Measurements from ENCODE around the gene KRT35. TPM values are rescaled to one million over a fixed set of nuclear protein-coding genes. Genes with fewer than 3 reads are reported as not detected.

KRT35 gene
- total and polyA plus RNA-seq, 2 donors (not counting 3 experiments of a cell fraction or from before 2014, with no cell fraction given), result not detected

DNA sequence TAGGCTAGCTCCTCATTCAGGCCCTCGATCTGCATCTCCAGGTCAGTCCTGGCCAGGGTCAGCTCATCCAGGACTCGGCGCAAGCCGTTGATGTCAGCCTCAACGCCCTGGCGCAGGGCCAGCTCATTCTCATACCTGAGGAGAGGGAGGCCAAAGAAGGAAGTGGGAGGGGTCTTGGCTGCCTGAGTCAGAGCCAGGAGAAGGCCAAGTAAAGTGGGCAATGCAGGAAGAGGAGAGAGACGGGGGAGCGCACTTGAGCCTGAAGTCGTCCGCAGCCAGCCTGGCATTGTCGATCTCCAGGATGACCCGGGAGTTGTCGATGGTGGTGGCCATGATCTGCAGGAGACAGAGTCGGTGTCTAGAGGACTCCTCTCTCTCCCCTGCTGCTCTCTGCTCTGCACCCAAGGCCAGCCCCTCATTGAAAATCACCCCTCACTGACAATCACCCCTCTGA, 35.9 kb upstream of the KRT35 start:
- Histone ChIP-seq H3K79me2 (ENCODE audit: control insufficient read depth, insufficient read depth, low read length) (no peaks in the 10 kb centered on the region), H3K27me3 (ENCODE audit: control insufficient read depth in 2 of 2, insufficient read depth in 2 of 2, low read length in 2 of 2) (no peaks in the 10 kb centered on the region), H3K4me1 (ENCODE audit: control insufficient read depth, extremely low read depth, insufficient read depth, low read length) (peaks cover 11% of the 10 kb centered on the region), H3K27ac (ENCODE audit: insufficient read depth, low read depth, low read length) (no peak overlapping the region), H3K9ac (replicated peaks; ENCODE audit: extremely low read depth, insufficient read depth, low read length) (no peak overlapping the region), H4K20me1 (replicated peaks; ENCODE audit: control insufficient read depth, extremely low read depth, insufficient read depth, low read length) (no peaks in the 10 kb centered on the region), H2AFZ (ENCODE audit: low read depth, low read length) (no peak overlapping the region), H3K4me2 (ENCODE audit: insufficient read depth, low read length) (no peak overlapping the region), H3K4me3 (replicated peaks in 1 of 3; ENCODE audit: insufficient read depth in 1 of 3, low read depth in 1 of 3, low read length in 3 of 3) (no peak overlapping the region), H3K36me3 (ENCODE audit: control insufficient read depth in 2 of 2, extremely low read depth in 1 of 2, insufficient read depth in 2 of 2, low read length in 2 of 2) (no peaks in the 10 kb centered on the region), H3K9me3 (replicated peaks; ENCODE audit: control insufficient read depth, insufficient read depth, low read length) (no peaks in the 10 kb centered on the region), H3K9me1 (replicated peaks; ENCODE audit: control insufficient read depth, extremely low read depth, insufficient read depth, low read length) (no peaks in the 10 kb centered on the region)
- intact Hi-C loops (cut with micrococcal nuclease) (no loop called here), dilution Hi-C loops (cut with MboI; ENCODE audit: extremely low pct_ligation_motif_present, low sequenced_read_pairs) (no loop called here)
- ChIA-PET CTCF (interaction anchor here (1.2 to 4.1 kb wide), 2 partner anchors 32 to 149 kb away, joined by 4 to 24 read pairs; no protein-coding TSS in a partner anchor), POLR2A (interaction anchor here (0.5 kb wide), 1 partner anchor 16 kb away, joined by 7 read pairs; no protein-coding TSS in a partner anchor)
- TF ChIP-seq POLR2A (IDR thresholded peaks at IDR 0.05; ENCODE audit: low read depth, low read length) (no peak), POLR2AphosphoS5 (IDR thresholded peaks at IDR 0.05; ENCODE audit: insufficient read depth, low read depth, low read length) (no peak), MYC (IDR thresholded peaks at IDR 0.05; ENCODE audit: low read depth, low read length) (no peak), FOS (IDR thresholded peaks at IDR 0.05; ENCODE audit: borderline replicate concordance, insufficient read depth, low read length) (no peak), JUN (IDR thresholded peaks at IDR 0.05; ENCODE audit: borderline replicate concordance, insufficient read depth, insufficient read length, low read depth) (no peak), GATA2 (IDR thresholded peaks at IDR 0.05; ENCODE audit: insufficient read depth, insufficient read length, low read depth, low read length) (no peak), EZH2 (IDR thresholded peaks at IDR 0.05; ENCODE audit: borderline replicate concordance, low read depth, low read length, severe bottlenecking) (no peak)
- TF ChIP-seq, protein P1, sequence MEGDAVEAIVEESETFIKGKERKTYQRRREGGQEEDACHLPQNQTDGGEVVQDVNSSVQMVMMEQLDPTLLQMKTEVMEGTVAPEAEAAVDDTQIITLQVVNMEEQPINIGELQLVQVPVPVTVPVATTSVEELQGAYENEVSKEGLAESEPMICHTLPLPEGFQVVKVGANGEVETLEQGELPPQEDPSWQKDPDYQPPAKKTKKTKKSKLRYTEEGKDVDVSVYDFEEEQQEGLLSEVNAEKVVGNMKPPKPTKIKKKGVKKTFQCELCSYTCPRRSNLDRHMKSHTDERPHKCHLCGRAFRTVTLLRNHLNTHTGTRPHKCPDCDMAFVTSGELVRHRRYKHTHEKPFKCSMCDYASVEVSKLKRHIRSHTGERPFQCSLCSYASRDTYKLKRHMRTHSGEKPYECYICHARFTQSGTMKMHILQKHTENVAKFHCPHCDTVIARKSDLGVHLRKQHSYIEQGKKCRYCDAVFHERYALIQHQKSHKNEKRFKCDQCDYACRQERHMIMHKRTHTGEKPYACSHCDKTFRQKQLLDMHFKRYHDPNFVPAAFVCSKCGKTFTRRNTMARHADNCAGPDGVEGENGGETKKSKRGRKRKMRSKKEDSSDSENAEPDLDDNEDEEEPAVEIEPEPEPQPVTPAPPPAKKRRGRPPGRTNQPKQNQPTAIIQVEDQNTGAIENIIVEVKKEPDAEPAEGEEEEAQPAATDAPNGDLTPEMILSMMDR (IDR thresholded peaks at IDR 0.05; ENCODE audit: extremely low read depth in 1 of 2, insufficient read depth in 1 of 2, low read depth in 1 of 2, low read length in 2 of 2), result no peak
- TF ChIP-seq, protein P2, sequence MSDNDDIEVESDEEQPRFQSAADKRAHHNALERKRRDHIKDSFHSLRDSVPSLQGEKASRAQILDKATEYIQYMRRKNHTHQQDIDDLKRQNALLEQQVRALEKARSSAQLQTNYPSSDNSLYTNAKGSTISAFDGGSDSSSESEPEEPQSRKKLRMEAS (IDR thresholded peaks at IDR 0.05; ENCODE audit: insufficient read depth, insufficient read length), result no peak
- DNase-seq (ENCODE audit: low read depth, low spot score) (no peak), FAIRE-seq (no peak)
- no TSS peak for BruUV-seq (replicated peaks)
